Right kidney (tissue), 1 donor: ENCODE data around the gene PRAME.

Source experiments
- DNase-seq: peaks from one replicate; pipeline ENCODE4 v3.0.0-alpha.2; 2016

The PRAME gene

DNA sequence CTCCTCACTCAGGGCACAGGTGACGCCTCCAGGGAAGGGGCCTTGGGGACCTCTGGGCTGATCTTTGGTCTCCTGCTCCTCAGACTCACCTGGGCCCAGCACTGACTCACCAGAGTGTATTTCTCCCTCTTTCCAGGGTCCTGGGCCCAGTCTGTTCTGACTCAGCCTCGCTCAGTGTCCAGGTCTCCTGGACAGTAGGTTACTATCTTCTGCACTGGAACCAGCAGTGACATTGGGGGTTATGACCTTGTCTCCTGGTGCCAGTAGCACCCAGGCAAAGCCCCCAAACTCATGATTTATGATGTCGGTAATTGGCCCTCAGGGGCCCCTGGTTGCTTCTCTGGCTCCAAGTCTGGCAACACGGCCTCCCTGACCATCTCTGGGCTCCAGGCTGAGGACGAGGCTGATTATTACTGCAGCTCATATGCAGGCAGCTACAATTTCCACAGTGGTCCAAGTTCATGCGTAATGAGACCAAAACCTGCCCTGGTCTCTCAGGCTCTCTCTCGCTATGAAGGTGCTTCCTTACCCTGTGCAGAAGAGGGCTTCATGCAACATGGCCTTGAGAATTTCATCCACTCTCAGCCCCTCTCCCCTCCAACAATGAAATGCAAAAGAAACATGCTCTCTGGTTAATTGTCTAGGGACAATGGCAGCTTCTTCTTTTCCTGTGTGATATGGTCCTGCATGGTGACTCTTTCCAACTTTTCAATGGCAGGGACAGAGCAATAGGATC is 21.0 kb upstream of the PRAME start:
- no peak for DNase-seq

DNA sequence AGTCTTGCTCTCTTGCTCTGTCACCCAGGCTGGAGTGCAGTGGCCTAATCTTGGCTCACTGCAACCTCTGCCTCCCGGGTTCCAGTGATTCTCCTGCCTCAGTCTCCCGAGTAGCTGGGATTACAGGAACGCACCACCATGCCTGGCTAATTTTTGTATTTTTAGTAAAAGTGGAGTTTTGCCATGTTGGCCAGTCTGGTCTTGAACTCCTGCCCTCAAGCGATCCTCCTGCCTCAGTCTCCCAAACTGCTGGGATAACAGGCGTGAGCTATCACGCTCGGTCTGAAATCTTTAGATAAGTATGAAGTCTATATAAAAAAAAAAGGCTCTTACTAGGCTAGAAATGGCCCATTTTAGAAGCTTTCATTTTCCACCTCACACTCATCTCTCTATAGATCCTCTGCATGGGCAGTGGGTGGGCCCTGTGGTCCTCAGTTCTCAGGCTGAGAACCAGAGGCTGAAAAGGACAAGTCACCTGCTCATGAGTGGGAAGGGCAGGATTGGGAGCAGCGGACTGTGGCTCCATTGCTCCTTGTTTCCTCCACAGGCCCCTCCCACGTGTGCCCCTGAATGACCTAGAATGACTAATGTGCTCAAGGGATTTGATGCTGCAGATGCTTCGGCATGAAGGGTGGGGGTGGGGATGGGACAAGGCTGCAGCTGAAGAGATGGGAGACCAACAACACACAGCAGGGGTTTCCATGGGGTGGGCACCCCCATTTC is 19.8 kb upstream of the PRAME start:
- no peak for DNase-seq

DNA sequence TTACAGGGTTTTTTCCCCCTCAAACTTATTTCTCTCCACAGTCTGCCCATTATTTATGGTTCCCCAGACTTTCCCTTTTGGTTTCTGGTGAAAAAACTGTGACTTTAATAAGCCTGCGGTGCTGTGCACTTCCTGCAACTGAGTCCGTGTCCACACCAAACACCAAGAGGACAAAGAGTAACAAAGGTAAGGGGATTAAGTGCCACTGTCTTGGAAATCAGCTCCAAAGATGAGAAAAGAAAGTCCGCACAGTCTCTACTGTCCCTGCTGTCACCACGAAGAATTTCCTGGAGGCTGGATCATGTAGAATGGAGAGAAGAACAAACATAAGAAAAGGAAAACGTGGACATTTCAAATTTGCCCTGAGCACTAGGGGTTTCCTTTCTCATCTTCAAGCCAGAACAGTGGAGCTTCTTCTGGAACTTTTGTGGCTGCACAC is 17.9 kb upstream of the PRAME start:
- no peak for DNase-seq

DNA sequence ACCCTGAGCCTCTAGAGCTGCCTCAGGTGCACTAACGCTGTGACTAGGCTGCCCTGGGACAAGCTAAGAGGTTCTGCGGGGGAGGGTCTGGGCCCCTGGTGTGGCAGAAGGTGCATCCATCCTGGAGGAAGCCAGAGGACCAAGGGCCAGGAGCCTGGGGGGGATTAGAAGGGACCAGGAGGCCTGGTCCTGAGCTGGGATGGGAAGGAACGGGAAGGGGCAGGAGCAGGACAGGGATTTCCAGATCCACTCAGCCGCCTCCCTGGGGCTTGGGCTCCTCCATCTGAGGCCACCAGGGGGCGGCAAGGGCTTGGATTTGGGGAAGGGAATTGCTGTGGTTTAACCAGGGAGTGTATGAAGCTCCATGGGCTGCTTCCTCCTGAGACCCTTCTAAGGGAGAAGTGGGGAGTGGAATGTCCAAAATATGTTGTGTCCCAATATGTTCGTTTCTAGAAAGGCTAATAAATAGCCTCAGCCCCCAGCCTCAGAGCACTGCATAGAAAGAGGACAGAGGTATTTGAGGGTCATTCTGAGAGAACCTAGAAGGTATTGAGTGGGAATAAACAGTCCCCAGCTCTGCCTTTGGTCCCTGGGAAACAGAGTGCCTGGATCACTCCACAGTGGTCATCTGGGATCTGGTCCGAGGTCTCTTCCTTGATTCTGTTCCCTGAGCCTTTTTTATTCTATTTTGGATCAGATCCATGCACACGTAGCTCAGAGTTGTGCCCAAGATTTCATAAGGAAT is 17.4 kb upstream of the PRAME start:
- DNase-seq: no peak

DNA sequence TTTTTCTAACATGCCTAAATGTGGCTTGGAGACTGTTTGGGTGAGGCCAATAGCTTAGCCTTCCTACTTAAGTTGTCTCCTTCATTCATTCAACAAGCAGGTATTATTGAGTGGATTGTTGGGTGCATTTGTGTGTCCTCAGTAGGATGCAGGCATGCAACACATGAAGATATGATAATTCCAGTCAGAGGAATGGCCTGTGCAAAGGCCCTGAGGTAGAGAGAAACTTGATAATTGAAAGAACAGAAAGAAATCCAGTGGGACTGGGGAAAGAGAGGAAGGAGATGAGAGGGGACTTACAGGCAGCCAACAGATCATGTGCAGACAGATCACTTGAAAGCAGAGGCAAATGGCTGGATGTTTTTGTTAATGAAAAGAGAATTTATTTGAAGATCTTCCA is 15.3 kb upstream of the PRAME start:
- no peak for DNase-seq

DNA sequence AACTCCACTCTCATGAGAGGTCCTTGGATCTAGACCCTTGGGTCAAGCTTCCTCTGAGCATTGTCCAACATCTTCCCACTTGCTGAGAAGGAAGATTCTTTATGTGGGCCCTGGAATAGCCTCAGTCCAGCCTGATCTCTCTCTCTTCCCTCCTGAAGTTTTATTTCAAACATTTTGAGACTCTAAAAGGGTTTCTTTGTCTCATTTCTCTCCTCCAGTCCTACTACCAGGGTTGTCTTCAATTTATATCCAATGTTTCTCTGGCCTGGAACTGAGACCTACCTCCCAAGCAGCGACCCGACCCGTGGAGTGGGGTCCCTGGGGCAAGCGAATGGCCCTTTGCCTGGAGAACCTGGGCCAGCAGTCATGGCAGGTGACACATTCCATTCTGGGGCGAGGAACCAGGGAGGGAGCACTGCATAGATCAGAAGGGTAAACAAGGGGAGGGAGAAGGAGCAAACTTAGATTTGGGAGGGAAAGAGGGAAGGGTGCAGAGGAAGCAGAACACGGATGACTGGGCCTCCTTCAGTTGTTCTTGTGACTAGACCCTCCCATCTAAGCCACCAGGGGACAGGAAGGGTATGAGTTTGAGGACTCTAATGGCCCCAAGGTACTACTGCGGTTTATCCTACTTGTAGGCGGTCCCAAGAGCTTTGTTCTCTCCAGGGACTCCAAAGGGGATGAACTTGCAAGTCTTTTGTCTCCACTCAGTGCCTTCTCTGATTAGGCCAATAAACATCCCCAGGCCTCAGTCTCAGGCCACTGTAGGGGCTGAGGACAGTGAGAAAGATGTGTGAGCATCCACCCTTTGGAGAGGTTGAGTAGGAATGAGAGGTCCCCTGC is 14.2 kb upstream of the PRAME start:
- DNase-seq: no peak

DNA sequence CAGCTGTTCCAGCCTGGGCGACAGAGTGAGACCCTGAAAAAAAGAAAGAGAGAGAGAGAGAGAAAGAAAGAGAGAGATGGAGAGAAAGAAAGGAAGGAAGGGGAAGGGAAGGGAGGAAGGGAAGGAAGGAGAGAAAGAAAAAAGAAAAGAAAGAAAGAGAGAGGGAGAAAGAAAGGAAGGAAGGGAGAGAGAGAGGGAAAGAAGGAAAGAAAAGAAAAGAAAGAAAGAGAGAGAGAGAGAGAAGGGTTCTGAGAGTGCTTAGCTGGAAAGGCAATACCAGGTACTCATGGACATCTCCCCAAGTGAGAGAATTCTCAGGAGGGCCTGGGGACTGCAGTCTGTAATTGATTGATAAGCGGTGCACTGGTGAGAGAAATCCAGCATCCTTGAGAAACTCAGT is 12.8 kb upstream of the PRAME start:
- no peak for DNase-seq

DNA sequence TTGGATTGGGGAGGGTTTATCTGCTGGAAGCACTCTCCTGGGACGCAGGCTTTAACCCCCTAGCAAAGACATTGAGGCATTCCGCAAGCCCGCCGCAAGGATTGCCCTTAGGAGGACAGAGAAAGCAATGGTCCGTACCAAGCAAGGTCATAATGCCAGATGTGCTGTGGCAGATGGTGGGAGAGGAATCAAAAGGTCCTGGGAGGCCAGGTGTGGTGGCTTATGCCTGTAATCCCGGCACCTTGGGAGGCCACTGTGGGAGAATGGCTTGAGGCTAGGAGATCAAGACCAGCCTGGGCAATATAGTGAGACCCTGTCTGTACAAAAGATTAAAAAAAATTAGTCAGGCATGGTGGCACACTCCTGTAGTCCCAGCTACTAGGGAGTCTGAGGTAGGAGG is 12.4 kb upstream of the PRAME start:
- no peak for DNase-seq

DNA sequence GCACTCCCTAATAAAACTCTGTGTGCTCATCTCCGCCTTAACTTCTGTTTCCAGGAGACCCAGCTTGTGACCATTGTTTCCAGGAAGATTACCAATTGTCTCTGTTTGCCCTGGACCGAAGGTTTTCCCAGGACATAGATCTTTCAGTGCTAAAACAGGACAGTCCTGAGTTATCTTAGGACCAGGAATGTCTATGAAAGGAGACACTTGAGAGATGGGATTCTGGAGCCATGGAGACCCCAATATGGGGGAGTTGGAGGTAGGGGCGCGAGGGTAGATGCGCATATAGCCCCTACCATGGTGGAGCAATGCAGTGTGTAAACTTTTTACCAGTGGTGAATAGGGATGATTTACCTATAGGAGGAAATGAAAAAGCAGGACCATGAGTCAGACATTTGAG is 10.2 kb upstream of the PRAME start:
- no peak for DNase-seq

DNA sequence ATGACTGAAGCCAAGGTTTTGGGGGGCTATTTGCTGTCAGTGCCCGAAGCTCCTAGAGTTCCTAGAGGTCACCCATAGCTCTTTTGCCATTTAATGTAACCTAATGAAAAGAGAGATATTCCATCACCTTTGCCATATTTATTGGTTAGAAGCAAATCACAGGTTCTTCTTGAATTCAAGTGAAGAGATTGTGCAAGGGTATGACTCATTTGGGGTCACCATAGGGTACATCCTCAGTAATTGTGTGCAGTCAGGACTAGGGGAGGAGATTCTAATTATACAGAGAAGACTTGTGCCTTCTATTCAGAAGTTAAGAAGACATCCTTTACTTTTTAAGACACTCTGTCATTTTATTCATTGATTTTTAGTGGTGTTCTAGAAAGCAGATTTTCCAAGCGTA is 6.9 kb upstream of the PRAME start:
- DNase-seq: no peak

DNA sequence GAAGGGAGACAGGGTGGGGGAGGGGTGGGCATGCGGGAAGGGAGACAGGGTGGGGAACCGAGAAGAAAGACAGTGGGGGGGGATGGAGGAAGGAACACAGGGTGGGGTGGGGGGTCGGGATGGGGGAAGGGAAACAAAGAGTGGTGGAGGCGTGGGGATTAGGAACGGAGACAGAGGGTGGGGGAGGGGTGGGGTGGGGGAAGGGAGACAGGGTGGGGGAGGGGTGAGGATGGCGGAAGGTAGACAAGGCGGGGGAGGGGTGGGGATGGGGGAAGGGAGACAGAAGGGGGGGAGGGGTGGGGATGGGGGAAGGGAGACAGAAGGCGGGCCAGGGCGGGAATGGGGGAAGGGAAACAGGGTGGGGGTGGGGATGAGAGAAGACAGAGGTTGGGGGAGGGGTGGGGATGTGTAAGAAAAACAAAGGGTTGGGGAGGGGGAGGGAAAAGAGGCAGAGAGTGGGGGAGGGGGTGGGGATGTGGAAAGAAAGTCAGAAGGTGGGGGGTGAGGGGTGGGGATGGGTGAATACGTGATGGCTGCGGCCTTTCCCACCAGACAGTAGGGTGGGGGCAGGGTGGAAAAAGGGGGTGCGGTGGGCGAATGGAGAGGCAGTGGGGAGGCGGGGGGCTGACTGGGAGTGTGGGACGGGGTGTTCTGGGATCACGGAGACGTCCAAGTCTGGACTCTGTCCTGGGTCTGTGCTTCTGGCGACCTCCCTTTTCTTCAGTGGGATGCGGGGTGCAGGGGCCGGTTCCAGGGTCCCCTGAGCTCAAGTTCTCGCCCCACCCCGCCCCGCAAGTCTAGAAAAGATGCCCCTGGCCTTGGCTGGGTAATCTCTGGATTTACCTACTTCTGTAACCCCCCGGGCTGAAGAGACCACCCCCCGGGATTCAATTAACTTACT is 744 bp downstream of the PRAME start:
- DNase-seq: no peak

DNA sequence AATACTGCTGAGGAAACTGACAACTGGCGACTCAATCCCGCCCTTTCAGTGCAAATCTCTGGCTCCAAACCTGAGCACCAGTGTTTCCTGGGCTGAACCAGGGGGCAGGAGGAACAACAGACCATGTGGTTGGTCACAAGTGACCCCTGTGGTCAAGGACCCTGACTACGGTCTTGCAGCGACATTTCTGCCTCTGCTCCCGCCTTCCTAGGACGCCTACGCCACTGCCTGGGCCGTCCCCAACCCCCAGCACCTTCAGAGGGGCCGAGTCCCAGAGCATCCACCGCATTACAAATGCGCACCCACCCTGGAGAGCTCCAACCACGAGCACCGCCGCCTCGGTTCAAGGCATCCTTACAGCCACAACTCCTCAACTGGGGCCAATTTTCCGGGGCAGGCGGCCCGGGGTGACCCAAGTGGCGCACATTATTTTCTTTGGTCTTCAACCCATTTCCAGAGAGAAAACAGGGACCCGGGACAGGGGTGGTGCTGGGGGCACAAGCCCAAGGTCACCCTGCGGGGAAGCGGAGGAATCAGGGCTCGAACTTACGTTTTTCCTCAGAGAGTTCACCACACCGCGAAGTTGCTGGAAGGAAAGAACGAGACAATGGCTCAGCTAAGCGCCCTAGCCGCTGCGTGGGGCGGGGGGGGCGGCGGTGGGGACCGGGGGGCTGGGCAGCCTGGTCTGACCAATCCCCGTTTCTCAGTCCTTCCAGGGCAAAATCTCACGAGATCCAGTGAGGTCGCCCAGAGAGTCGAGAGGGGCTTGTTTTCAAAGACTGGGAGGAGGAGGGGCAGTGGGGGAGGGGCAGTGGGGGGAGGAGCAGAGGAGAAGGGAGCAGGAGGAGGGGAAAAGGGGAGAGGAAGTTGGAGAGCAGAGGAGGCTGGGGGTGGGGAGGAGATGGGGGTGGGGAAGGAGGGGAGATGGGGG is 1.8 kb downstream of the PRAME start:
- no peak for DNase-seq

DNA sequence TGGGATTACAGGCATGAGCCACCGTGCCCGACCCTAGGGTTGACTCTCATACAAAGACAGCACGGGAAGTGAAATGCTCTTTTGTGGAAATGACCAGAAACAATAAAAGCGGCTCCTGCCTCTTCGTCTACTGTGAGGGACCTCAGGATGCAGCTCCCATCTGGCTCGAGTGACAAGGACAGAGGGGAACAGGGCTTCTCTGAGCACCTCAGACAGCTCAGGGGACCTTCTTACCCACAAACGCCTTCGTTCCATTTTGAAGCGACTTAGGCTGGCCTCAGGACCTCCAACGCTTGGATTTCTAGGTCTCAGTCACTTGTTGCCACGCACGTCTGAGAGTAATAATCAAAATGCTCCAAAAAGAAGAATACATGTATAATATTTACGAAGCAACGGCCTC is 2.5 kb downstream of the PRAME start:
- no peak for DNase-seq

DNA sequence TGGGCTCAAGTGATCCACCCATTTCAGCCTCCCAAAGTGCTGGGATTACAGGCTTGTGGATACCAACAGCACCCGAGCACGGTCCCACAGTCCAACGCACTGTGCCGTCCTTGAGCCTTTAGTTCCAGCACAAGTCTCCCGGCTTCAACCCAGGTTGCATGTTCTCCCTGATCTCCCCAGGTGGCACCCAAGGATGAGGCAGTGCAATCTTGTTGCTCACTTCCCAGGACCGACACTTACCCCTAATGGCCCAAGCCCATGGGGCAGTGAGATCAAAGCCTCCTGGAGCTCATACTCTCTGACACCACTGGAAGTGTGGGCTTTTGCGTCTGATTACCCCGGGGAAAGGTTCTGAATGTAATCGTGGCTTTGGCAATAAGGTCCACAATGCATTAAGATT is 3.5 kb downstream of the PRAME start:
- no peak for DNase-seq

DNA sequence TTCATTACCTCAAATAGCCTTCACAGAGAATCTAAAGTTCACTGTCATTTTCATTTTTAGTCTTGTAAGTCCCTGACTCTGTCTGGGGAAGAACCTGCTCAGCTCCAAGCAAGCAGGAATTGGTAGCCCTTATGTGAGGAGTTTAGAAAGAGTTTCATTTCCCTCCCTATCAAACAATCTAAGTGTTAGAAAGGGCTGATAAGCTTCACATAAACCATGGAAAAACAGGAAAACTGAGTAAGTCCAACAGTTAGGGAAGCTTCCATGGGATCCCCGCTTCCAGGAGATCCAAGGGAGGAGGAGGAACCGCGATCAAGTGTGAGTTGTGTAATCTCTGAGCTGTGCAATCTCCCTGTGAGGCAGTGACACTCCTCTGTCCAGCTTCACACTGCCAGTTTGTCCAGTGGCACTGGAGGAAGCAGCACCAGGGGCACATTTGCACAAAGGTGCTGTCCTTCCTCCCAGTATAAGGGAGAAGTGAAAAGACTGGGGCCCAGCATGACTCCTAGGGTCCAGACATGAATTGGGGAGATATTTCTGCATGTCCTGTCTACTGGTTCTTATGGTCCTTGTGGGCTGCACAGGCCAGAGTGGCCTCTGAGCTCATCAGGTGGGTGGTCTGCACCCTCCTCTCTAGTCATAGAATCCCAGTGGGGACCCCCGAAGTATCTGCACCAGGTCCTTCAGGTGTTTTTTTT is 4.3 kb downstream of the PRAME start:
- DNase-seq: no peak

DNA sequence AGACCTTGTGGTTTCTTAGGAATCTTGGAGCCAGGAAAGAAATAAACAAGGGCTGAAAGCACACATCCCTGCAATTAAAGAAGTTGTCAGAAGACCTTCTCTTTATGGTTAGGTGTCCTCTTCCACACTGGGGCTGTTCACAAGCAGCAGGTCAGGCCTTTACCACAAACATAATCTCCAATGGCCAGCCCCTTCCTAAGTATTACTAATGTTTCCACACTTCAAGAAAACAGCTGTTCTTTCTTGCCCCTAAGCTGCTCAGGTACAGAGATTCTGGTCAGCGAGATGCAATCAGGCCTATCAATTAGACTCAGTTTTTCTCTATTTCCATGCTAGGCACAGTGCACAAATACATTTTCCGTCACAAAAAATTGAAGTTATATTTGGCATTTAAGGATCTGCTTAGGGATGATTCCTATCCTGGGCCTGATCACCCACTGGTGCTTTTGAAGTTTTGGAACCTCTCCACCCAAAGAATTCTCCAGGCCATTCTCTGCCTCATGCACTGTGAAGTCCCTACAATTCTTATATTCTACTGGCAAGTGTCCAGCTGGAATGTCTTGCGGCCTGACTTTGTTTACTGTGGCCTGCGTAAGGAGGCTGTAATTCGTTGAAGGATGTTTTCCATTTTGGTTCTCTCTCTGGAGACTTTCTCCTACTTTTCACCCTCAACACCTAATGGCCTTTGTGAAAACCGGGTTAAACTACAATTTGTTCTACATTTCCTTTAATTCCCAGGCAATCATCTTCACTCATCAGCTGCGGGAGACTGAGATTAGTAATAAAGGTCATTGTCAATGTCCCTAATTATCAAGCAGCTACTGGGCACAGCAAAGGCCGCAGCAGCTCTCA is 5.1 kb downstream of the PRAME start:
- no peak for DNase-seq

DNA sequence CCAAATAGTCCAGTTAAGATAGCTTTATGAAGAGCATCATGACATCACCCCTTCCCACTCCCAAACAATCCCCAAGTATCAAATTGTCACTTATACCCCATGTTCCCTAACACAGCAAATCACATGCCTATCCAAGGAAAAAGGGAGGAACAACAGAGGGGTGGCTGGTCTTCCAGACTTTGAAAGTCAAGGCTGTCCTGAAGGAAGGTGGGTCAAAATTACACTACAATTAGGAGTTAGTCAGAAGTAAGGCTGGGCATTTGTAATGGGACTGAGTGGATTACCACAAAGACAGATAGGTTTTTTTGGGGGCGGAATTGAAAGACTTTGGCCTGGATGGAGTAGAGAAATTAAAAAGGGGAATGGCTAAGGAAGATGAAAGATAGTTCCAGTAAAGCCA is 5.9 kb downstream of the PRAME start:
- DNase-seq: no peak

DNA sequence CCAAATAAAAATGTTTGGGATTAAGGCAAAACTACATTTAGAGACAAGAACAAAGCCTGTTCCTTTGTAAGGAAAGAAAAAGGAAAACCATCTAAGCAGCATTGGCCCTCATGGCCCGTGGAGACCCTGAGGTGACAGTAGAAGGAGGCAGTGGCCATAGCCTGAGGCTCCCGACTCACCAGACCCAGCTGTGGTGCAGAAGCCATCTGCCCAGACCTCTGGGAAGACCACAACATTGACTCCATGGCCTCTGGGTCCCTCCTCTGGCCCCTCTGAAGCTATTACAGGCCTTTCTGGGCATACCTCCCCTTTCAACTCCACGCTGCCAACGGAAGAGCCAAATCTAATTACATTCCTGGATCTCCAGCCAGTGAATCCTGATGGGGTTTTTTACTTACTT is 6.4 kb downstream of the PRAME start:
- DNase-seq: no peak
